Measurements from ENCODE around the gene ATP2B2. TPM values are rescaled to one million over a fixed set of nuclear protein-coding genes. Genes with fewer than 3 reads are reported as not detected.

ATP2B2 gene
- total RNA-seq, 1 experiment from 2014 or later = not detected

DNA sequence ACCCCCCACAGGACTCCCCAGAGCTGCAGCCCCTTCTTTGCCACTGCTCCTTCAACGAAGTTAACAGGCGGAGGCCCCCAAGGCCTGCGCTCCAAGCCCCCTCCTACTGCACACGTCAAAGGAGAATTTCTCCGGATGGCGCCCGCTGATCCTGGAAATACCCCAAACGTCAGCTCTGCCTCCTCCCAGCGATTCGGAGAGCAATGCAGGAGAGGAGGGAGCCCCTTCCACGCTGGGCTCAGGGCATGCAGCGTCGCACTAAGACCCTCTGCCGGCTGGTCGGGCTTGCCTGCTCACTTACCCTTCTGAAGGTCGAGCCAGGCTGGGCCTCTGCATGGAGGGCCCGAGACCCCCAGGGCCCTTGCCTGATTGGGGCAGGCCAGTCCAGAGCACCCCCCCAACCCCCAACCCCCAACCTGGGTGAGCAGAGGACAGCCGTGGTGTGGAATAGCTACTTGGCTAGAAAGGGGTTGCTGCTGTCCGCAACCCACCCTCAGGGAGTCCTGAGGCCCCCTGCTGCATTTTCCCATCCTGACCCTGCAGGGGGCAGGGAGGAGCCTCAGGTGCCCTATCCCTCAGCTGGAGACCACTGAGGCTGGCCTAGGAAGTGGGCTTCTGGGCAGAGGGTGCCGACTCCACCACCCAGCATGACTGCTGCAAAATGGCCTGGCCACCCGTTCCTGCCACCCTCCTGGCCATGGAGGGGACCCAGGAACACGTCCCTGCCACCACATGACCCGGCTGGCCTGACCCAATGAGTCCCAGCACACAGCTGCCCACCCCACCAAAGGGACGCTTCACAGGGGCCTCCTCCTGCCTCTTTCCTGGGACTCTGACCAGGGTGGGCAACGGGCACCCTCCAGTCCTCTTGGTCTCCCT is 976 bp downstream of the ATP2B2 start:
- no peaks in the 10 kb centered on the region for H3K9me3 ChIP-seq
- no peak overlapping the region for H3K4me3 ChIP-seq (ENCODE audit: low read depth, low read length)
- H3K27me3 ChIP-seq (replicated peaks; ENCODE audit: control insufficient read depth, insufficient read depth, low read length) = no peaks in the 10 kb centered on the region
- H3K4me3 Mint-ChIP-seq (ENCODE audit: unreplicated experiment) = no peak overlapping the region
- CTCF ChIA-PET = no interaction called here
- intact Hi-C loops (cut with micrococcal nuclease; ENCODE audit: unreplicated experiment) = no loop called here
- H3K4me1 Mint-ChIP-seq (ENCODE audit: low read depth, unreplicated experiment) = peaks cover 4% of the 10 kb centered on the region
- peaks cover 5% of the 10 kb centered on the region; the same call in 1 of the 2 replicates for H3K4me1 ChIP-seq
- DNase-seq = no peak
- POLR2A ChIA-PET = no interaction called here
- H3K9me3 Mint-ChIP-seq (ENCODE audit: unreplicated experiment) = no peaks in the 10 kb centered on the region
- no TSS peak for BruUV-seq (replicated peaks)
- peaks cover 5% of the 10 kb centered on the region for H3K27me3 Mint-ChIP-seq (ENCODE audit: insufficient read depth, unreplicated experiment)
- H3K36me3 ChIP-seq (ENCODE audit: control insufficient read depth, insufficient read depth, low read length) = no peaks in the 10 kb centered on the region
- TF ChIP-seq, protein P1, sequence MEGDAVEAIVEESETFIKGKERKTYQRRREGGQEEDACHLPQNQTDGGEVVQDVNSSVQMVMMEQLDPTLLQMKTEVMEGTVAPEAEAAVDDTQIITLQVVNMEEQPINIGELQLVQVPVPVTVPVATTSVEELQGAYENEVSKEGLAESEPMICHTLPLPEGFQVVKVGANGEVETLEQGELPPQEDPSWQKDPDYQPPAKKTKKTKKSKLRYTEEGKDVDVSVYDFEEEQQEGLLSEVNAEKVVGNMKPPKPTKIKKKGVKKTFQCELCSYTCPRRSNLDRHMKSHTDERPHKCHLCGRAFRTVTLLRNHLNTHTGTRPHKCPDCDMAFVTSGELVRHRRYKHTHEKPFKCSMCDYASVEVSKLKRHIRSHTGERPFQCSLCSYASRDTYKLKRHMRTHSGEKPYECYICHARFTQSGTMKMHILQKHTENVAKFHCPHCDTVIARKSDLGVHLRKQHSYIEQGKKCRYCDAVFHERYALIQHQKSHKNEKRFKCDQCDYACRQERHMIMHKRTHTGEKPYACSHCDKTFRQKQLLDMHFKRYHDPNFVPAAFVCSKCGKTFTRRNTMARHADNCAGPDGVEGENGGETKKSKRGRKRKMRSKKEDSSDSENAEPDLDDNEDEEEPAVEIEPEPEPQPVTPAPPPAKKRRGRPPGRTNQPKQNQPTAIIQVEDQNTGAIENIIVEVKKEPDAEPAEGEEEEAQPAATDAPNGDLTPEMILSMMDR (IDR thresholded peaks at IDR 0.05; ENCODE audit: insufficient read depth in 1 of 2, low read depth in 1 of 2, low read length in 1 of 2, severe bottlenecking in 1 of 2, unreplicated experiment in 1 of 2) = no peak
- no peaks in the 10 kb centered on the region for H3K36me3 Mint-ChIP-seq (ENCODE audit: insufficient read depth, unreplicated experiment)
- H3K27ac Mint-ChIP-seq (ENCODE audit: unreplicated experiment) = no peak overlapping the region

DNA sequence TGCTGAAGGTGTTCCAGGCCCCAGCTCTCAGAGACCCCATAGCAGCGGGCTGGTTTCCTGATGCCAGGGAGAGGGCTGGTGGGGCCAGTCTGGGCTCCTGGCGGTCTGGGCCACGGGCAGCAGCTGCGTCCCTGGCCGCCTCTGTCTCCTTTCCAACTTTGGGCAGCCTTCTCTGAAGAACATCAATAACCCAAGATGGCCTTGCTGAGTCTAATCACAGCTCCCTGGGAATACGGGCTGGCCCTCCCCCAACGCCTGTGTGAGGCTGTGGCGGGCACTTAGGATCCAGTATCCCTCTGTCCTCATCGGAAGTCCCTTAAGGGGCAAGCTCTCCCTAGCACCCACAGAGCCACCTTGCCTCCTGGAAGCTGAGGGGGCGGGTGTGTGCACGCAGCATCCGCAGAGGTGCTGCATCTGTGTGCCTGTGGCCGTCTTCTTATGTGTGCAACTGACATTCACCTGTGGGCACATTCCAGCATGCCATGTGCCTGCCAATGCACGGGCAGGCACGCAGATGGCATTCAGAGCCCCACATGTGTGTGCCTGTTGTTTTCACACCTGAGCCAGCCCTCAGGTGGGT is 2.1 kb downstream of the ATP2B2 start:
- H3K9me3 Mint-ChIP-seq (ENCODE audit: unreplicated experiment) = no peaks in the 10 kb centered on the region
- BruUV-seq (replicated peaks) = no TSS peak
- CTCF ChIA-PET = no interaction called here
- POLR2A ChIA-PET = no interaction called here
- H3K27me3 Mint-ChIP-seq (ENCODE audit: insufficient read depth, unreplicated experiment) = peaks cover 11% of the 10 kb centered on the region
- no peaks in the 10 kb centered on the region for H3K36me3 Mint-ChIP-seq (ENCODE audit: insufficient read depth, unreplicated experiment)
- no peak overlapping the region for H3K27ac Mint-ChIP-seq (ENCODE audit: unreplicated experiment)
- no peaks in the 10 kb centered on the region for H3K4me1 Mint-ChIP-seq (ENCODE audit: low read depth, unreplicated experiment)
- H3K27me3 ChIP-seq (replicated peaks; ENCODE audit: control insufficient read depth, insufficient read depth, low read length) = no peaks in the 10 kb centered on the region
- H3K9me3 ChIP-seq = no peaks in the 10 kb centered on the region
- TF ChIP-seq, protein P1 (IDR thresholded peaks at IDR 0.05; ENCODE audit: insufficient read depth in 1 of 2, low read depth in 1 of 2, low read length in 1 of 2, severe bottlenecking in 1 of 2, unreplicated experiment in 1 of 2) = no peak
- H3K4me1 ChIP-seq = no peaks in the 10 kb centered on the region; the same call in 1 of the 2 replicates
- intact Hi-C loops (cut with micrococcal nuclease; ENCODE audit: unreplicated experiment) = no loop called here
- no peak overlapping the region for H3K4me3 Mint-ChIP-seq (ENCODE audit: unreplicated experiment)
- no peaks in the 10 kb centered on the region for H3K36me3 ChIP-seq (ENCODE audit: control insufficient read depth, insufficient read depth, low read length)
- H3K4me3 ChIP-seq (ENCODE audit: low read depth, low read length) = no peak overlapping the region
- DNase-seq = no peak

DNA sequence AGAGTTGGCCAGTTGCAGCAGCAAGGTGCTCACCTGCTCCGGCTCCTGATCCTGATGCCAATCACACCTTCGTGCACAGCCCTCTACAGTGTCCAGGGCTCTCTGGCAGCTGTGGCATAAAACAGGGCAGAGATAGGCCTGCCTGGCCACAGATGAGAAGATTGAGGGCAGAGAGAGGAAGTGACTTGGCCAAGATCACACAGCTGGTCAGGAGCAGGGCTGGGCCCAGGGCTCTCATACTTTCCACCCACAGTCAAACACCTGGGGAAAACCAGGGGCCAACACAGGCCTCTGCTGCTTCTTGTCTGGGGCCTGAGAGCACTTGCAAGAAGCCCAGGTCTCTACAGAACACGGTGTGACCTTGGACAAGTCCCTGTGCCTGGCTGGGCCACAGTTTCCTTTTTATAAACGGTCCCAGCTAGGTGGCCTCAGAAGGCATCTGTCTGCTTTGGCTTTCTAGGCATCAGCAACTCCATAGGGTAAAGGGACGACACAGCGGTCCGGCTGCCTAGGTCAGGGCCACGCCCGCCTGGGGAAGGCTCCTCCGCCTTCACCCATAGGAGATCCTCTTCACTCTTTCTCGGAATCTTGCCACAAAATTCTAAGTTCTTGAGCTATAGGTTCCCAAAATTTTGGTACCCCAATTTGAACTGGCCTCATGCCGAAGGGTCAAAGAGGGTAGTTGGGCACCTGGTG is 3.1 kb downstream of the ATP2B2 start:
- TF ChIP-seq, protein P1 (IDR thresholded peaks at IDR 0.05; ENCODE audit: insufficient read depth in 1 of 2, low read depth in 1 of 2, low read length in 1 of 2, severe bottlenecking in 1 of 2, unreplicated experiment in 1 of 2) = no peak
- CTCF ChIA-PET = no interaction called here
- H3K4me3 Mint-ChIP-seq (ENCODE audit: unreplicated experiment) = no peak overlapping the region
- H3K4me1 Mint-ChIP-seq (ENCODE audit: low read depth, unreplicated experiment) = no peaks in the 10 kb centered on the region
- Histone ChIP-seq H3K36me3 (ENCODE audit: control insufficient read depth, insufficient read depth, low read length) (no peaks in the 10 kb centered on the region), H3K27me3 (replicated peaks; ENCODE audit: control insufficient read depth, insufficient read depth, low read length) (no peaks in the 10 kb centered on the region), H3K9me3 (no peaks in the 10 kb centered on the region), H3K4me1 (no peaks in the 10 kb centered on the region), H3K4me3 (ENCODE audit: low read depth, low read length) (no peak overlapping the region)
- no TSS peak for BruUV-seq (replicated peaks)
- no peaks in the 10 kb centered on the region for H3K36me3 Mint-ChIP-seq (ENCODE audit: insufficient read depth, unreplicated experiment)
- H3K27me3 Mint-ChIP-seq (ENCODE audit: insufficient read depth, unreplicated experiment) = peaks cover 11% of the 10 kb centered on the region
- no peak overlapping the region for H3K27ac Mint-ChIP-seq (ENCODE audit: unreplicated experiment)
- POLR2A ChIA-PET = no interaction called here
- intact Hi-C loops (cut with micrococcal nuclease; ENCODE audit: unreplicated experiment) = no loop called here
- H3K9me3 Mint-ChIP-seq (ENCODE audit: unreplicated experiment) = no peaks in the 10 kb centered on the region
- DNase-seq = no peak
